BJ (cell line): ENCODE measurements around the gene SLC16A12. TPM values are rescaled to one million over a fixed set of nuclear protein-coding genes. Genes with fewer than 3 reads are reported as not detected.
A peak's percentile ranks its signal among the peaks of the same experiment; 100 is the strongest.

ENCODE experiments used
- CTCF ChIA-PET: fragments of 350-600 bp; formaldehyde crosslinking; extraction: SDS; loops from one replicate; lab custom pipeline; 2021; ENCODE audit warnings: antibody characterized with exemption, inconsistent platforms; lab: Yijun Ruan, JAX
- POLR2A ChIA-PET: fragments of 300-600 bp; sonication (Branson Sonifier 250); formaldehyde crosslinking; extraction: SDS; loops from one replicate; lab custom pipeline; 2021; ENCODE audit warnings: antibody characterized with exemption; lab: Charles Lee
- DNase-seq: peaks from one replicate; pipeline ENCODE4 v3.0.0-alpha.2; 2011; ENCODE audit warnings: low read depth
- H3K27me3 ChIP-seq: 2 replicates; pipeline ENCODE4 v1.6.0; 2011; ENCODE audit warnings: low read length; ENCODE audit not compliant: control insufficient read depth, insufficient read depth
- H3K36me3 ChIP-seq: 2 replicates; pipeline ENCODE4 v1.5.1; 2011; ENCODE audit warnings: low read length; ENCODE audit not compliant: control insufficient read depth, insufficient read depth
- H3K4me3 ChIP-seq: 2 replicates; pipeline ENCODE4 v1.5.1; 2011; ENCODE audit warnings: low read depth, mild to moderate bottlenecking, control low read depth, low read length
- CTCF ChIP-seq: IDR thresholded peaks from 2 replicates; pipeline ENCODE4 v1.5.1; 2011; ENCODE audit warnings: low read depth, mild to moderate bottlenecking, control low read depth, inconsistent platforms, low read length, moderate library complexity; ENCODE audit not compliant: insufficient read depth
- polyA plus RNA-seq: library from polyadenylated mRNA; depleted of rRNA; stranded (reverse); fragments of >200 nt; gene quantifications from 2 replicates; pipeline ENCODE4 v1.2.3, GENCODE V29; 2011

The SLC16A12 gene
- polyA plus RNA-seq, 1 experiment, result 0.06 TPM

GRCh38 chr10:89426230-89426868 lies 109.0 kb downstream of the SLC16A12 start:
- Histone ChIP-seq H3K36me3 (no peaks in the 10 kb centered on the region), H3K4me3 (no peak overlapping the region), H3K27me3 (no peaks in the 10 kb centered on the region)
- no peak for DNase-seq
- POLR2A ChIA-PET, result no interaction called here
- CTCF ChIA-PET, result interaction anchor here (0.6 to 4.2 kb wide), 11 partner anchors 8 to 142 kb away, joined by 3 to 23 read pairs (median 3); no protein-coding TSS in a partner anchor
- TF ChIP-seq CTCF, result peak; percentile 72

- Histone ChIP-seq H3K4me3 (no peak overlapping the region), H3K36me3 (no peaks in the 10 kb centered on the region), H3K27me3 (no peaks in the 10 kb centered on the region)
- POLR2A ChIA-PET, result interaction anchor here (0.5 kb wide), 1 partner anchor 105 kb away, joined by 4 read pairs; no protein-coding TSS in a partner anchor
- CTCF ChIA-PET, result interaction anchor here (0.8 to 4.2 kb wide), 4 partner anchors 10 to 140 kb away, joined by 3 to 22 read pairs (median 4); partner anchors contain the start of gene IFIT5
- TF ChIP-seq CTCF, result no peak
- DNase-seq, result no peak
Observed at GRCh38 chr10:89425000-89425399, 110.4 kb downstream of the SLC16A12 start.

GRCh38 chr10:89421018-89421476 lies 114.3 kb downstream of the SLC16A12 start:
- DNase-seq, result no peak
- ChIA-PET CTCF (interaction anchor here (0.6 to 1.0 kb wide), 2 partner anchors 136 to 727 kb away, joined by 3 to 4 read pairs; no protein-coding TSS in a partner anchor), POLR2A (no interaction called here)
- no peaks in the 10 kb centered on the region for H3K27me3 ChIP-seq
- H3K36me3 ChIP-seq, result no peaks in the 10 kb centered on the region
- no peak overlapping the region for H3K4me3 ChIP-seq
- no peak for TF ChIP-seq CTCF

GRCh38 chr10:89419548-89419947 lies 115.8 kb downstream of the SLC16A12 start:
- Histone ChIP-seq H3K4me3 (no peak overlapping the region), H3K36me3 (no peaks in the 10 kb centered on the region), H3K27me3 (no peaks in the 10 kb centered on the region)
- DNase-seq, result no peak
- ChIA-PET POLR2A (no interaction called here), CTCF (interaction anchor here (0.6 to 3.1 kb wide), 4 partner anchors 8 to 153 kb away, joined by 3 to 10 read pairs (median 4); no protein-coding TSS in a partner anchor)
- peak; percentile 52 for TF ChIP-seq CTCF

GRCh38 chr10:89416465-89416864 lies 118.9 kb downstream of the SLC16A12 start:
- Histone ChIP-seq H3K27me3 (no peaks in the 10 kb centered on the region), H3K36me3 (no peaks in the 10 kb centered on the region), H3K4me3 (no peak overlapping the region)
- CTCF ChIA-PET, result interaction anchor here (0.7 to 1.2 kb wide), 2 partner anchors 47 to 122 kb away, joined by 3 read pairs; no protein-coding TSS in a partner anchor
- DNase-seq, result no peak
- POLR2A ChIA-PET, result no interaction called here
- no peak for TF ChIP-seq CTCF
